SK-N-SH (cell line): Measurements from ENCODE around the gene FGG.

Experiments
- EP300 ChIP-seq, 2 experiments: IDR thresholded peaks; 2 replicates each; pipeline versions ENCODE4 v1.4.0 to v1.6.1; 2012; ENCODE audit warnings: borderline replicate concordance in 1 of 2, low read depth in 1 of 2, low read length in 1 of 2
- EZH2phosphoT487 ChIP-seq: fragments of 200-600 bp; sonication (generic); IDR thresholded peaks from 2 replicates; pipeline ENCODE4 v1.6.1; 2017; ENCODE audit warnings: low read depth, mixed run types, mild to moderate bottlenecking, antibody characterized with exemption, moderate library complexity, borderline replicate concordance
- FOXM1 ChIP-seq: IDR thresholded peaks from 2 replicates; pipeline ENCODE4 v1.4.0; 2012; ENCODE audit warnings: low read depth, mild to moderate bottlenecking
- GABPA ChIP-seq: IDR thresholded peaks from 2 replicates; pipeline ENCODE4 v1.4.0; 2012; ENCODE audit warnings: low read depth, mild to moderate bottlenecking
- NFIC ChIP-seq: IDR thresholded peaks from 2 replicates; pipeline ENCODE4 v1.4.0; 2012; ENCODE audit warnings: borderline replicate concordance
- RXRA ChIP-seq: IDR thresholded peaks from 2 replicates; pipeline ENCODE4 v1.4.0; 2012; ENCODE audit warnings: low read depth, mild to moderate bottlenecking, borderline replicate concordance
- TAF1 ChIP-seq: IDR thresholded peaks from 2 replicates; pipeline ENCODE4 v1.6.1; 2012; ENCODE audit warnings: low read depth, mild to moderate bottlenecking, low read length, moderate library complexity, borderline replicate concordance
- TF ChIP-seq, protein P1 (sequence below): fragments of 200-600 bp; sonication (generic); IDR thresholded peaks from 2 replicates; pipeline ENCODE4 v1.6.1; 2017; ENCODE audit warnings: antibody characterized with exemption, mild to moderate bottlenecking, moderate library complexity

DNA sequence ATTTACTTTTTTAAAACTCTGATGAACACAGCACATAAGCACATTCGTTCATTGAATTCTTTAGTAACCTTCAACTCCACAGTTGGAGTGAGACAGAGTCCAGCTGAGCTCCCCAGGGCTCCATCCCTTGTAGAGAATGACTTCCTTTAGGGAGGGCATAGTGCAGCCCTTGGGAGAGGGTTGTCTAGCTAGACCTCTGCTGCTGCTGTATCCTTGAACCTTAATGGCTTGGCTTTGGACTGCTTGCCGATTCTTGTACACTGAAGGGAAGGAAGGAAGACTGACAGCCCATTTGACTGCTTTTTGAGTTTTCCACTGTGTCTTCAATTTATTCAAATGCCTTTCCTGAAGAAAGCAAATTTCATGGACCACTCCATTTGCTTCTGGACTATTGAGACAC lies 19.4 kb upstream of the FGG start:
- no peak for TF ChIP-seq EZH2phosphoT487
- TF ChIP-seq, protein P1, sequence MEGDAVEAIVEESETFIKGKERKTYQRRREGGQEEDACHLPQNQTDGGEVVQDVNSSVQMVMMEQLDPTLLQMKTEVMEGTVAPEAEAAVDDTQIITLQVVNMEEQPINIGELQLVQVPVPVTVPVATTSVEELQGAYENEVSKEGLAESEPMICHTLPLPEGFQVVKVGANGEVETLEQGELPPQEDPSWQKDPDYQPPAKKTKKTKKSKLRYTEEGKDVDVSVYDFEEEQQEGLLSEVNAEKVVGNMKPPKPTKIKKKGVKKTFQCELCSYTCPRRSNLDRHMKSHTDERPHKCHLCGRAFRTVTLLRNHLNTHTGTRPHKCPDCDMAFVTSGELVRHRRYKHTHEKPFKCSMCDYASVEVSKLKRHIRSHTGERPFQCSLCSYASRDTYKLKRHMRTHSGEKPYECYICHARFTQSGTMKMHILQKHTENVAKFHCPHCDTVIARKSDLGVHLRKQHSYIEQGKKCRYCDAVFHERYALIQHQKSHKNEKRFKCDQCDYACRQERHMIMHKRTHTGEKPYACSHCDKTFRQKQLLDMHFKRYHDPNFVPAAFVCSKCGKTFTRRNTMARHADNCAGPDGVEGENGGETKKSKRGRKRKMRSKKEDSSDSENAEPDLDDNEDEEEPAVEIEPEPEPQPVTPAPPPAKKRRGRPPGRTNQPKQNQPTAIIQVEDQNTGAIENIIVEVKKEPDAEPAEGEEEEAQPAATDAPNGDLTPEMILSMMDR, result no peak
- TF ChIP-seq EP300 (IDR thresholded peaks at IDR 0.05; ENCODE audit: borderline replicate concordance in 1 of 2, low read depth in 1 of 2, low read length in 1 of 2), result no peak
- no peak for TF ChIP-seq NFIC
- no peak for TF ChIP-seq RXRA
- TF ChIP-seq FOXM1, result no peak
- TF ChIP-seq TAF1, result no peak
- TF ChIP-seq GABPA, result no peak
